ENCODE results near the gene DGKD. TPM values are rescaled to one million over a fixed set of nuclear protein-coding genes. Genes with fewer than 3 reads are reported as not detected.

Gene DGKD
- total and polyA plus RNA-seq, 12 donors: 6.8 to 43.8 (median 16.5) TPM

DNA sequence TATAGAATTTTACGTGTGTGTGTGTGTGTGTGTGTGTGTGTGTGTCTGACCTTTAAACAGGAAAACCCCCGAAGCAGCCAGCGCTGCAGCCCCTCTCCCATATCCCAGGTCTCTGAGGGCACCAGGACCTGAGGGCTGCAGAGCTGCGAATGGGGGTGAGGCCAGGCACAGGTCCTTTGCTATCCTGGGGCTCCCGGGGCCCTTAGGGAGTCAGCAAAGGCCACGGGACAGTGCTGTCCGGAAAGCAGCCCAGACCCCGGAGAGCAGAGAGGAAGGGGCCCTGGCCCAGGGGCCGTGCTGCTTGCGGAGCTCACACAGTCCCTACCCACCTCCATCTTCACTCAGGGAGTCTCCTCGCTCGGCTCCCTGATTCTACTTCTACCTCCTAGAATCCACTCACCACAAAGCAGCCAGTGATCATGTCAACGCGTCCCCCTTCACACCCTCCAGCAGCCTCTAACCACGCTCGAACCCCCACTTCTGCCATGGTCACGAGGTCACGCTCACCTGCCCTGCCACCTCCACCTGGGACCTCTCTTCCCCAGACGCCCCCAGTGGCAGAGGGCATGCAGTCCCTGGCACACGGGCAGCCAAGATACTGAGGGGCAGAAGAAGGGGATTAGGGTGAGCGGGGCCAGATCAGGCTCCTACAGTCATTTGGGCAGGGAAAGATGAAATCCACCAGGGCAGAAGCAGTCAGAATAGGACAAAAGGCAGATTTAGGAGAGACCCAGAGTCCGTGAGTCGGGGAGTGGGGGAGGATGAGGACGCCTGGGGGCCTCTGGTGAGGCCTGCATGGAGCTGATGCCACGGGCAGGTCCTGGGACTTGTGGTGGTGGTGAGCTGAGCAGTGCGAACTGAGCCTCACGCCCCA, 125.6 kb downstream of the DGKD start:
- no peak overlapping the region for H3K4me3 ChIP-seq
- H3K9me3 ChIP-seq (replicated peaks in 1 of 3): no peaks in the 10 kb centered on the region
- no peak overlapping the region for H3K27ac ChIP-seq
- WGBS, 4 donors: 90 to 95% (median 95%) methylated on average over 18 to 27 of the region's 27 CpGs
- H3K27me3 ChIP-seq: no peaks in the 10 kb centered on the region
- H3K4me1 ChIP-seq (replicated peaks in 1 of 2): no peaks in the 10 kb centered on the region
- peaks cover 0 to 76% of the 10 kb centered on the region in 2 donors for H3K36me3 ChIP-seq (replicated peaks in 1 of 2)
- no peak for TF ChIP-seq POLR2A (IDR thresholded peaks at IDR 0.05)
- TF ChIP-seq, protein P1, sequence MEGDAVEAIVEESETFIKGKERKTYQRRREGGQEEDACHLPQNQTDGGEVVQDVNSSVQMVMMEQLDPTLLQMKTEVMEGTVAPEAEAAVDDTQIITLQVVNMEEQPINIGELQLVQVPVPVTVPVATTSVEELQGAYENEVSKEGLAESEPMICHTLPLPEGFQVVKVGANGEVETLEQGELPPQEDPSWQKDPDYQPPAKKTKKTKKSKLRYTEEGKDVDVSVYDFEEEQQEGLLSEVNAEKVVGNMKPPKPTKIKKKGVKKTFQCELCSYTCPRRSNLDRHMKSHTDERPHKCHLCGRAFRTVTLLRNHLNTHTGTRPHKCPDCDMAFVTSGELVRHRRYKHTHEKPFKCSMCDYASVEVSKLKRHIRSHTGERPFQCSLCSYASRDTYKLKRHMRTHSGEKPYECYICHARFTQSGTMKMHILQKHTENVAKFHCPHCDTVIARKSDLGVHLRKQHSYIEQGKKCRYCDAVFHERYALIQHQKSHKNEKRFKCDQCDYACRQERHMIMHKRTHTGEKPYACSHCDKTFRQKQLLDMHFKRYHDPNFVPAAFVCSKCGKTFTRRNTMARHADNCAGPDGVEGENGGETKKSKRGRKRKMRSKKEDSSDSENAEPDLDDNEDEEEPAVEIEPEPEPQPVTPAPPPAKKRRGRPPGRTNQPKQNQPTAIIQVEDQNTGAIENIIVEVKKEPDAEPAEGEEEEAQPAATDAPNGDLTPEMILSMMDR (IDR thresholded peaks at IDR 0.05): no peak
- intact Hi-C loops (cut with DNase I): no loop called here
- DNase-seq: peak in 2 of 7 donors; percentile 12 to 17

DNA sequence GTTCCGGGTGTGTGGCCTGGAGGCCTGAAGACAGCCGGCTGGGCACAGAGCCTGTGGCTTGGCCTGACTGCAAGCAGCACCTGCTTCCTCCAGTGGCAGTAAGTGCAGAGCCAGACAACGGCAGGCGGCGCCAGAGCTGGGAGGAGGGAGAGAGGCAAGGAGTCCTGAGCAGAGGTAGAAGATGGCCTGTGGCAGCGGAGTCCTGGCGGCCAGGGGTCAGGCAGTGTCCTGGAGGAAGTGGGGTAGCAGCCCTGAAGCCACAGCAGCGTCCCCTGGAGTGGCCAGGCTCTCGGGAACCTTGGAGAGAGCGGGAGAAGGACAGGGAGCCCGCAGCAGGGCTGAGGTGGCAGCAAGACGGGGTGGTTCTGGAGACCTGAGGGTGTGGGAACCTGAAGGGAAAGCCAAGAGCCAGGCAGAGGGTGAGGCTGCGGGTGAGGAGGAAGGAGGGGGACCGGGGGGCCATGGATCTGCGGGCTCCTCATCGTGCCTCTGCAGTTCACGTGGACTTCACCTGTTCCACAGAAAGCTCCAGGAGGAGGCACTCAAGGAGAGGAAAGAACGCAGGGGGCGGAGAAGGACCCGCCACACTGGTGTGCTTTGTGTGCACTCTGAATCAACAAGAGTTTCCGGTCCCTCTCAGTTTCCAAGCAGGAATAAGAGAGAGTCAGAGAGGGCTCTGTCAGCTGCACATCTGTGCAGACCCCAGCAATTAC, 126.4 kb downstream of the DGKD start:
- no peaks in the 10 kb centered on the region for H3K9me3 ChIP-seq (replicated peaks in 1 of 3)
- no peaks in the 10 kb centered on the region for H3K27me3 ChIP-seq
- H3K4me3 ChIP-seq: no peak overlapping the region
- H3K4me1 ChIP-seq (replicated peaks in 1 of 2): no peaks in the 10 kb centered on the region
- no peak overlapping the region for H3K27ac ChIP-seq
- WGBS, 4 donors: 91 to 93% (median 92%) methylated on average over 15 to 21 of the region's 21 CpGs
- no peak for TF ChIP-seq POLR2A (IDR thresholded peaks at IDR 0.05)
- intact Hi-C loops (cut with DNase I): no loop called here
- DNase-seq: peak in 3 of 7 donors; percentile 11 to 42 (median 16)
- peaks cover 0 to 84% of the 10 kb centered on the region in 2 donors for H3K36me3 ChIP-seq (replicated peaks in 1 of 2)

DNA sequence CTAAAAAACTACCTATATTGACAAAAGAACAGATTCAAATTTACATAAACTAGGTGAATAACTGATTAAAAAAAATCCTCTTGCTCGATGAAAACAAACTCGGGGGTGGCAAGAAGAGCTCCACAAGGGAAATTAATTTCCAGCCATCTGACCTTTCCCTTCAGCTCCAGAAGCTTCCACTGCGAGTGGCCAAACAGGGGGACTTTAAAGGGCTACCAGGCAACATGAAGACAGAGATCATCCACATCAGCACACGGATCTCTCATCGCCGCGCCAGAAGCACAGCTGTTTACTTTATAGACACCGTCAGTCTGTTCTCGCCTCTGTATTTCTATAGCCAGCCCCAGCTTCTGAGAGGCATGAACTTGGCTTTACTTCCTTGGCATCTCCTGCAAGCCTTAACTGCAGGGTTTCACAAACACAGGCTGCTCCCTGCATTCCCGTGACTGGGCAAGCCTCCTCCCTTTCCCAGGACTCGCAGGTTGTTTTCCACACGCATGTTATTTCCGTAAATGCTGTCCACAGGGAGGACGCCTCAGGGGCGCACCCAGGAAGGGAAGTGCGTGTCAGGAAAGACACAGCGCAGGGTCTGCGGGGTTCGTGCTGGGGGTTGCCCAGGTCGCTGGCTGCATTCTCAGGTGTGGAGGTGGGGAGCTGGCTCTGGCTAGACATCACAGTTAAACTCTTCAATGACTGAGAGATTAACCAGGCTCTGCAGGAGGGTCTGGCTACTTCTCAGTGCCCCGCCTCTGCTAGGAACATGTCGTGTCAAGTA, 127.3 kb downstream of the DGKD start:
- peak in 1 of 7 donors; percentile 36 for DNase-seq
- WGBS, 4 donors: 88 to 94% (median 89%) methylated on average over 17 to 22 of the region's 22 CpGs
- no peaks in the 10 kb centered on the region for H3K9me3 ChIP-seq (replicated peaks in 1 of 3)
- no peak for TF ChIP-seq POLR2A (IDR thresholded peaks at IDR 0.05)
- TF ChIP-seq, protein P1 (IDR thresholded peaks at IDR 0.05): no peak
- no peak overlapping the region for H3K27ac ChIP-seq
- H3K4me1 ChIP-seq (replicated peaks in 1 of 2): peaks cover 7 to 8% of the 10 kb centered on the region in 2 donors
- H3K4me3 ChIP-seq: no peak overlapping the region
- intact Hi-C loops (cut with DNase I): no loop called here
- H3K27me3 ChIP-seq: no peaks in the 10 kb centered on the region
- peaks cover 0 to 77% of the 10 kb centered on the region in 2 donors for H3K36me3 ChIP-seq (replicated peaks in 1 of 2)

DNA sequence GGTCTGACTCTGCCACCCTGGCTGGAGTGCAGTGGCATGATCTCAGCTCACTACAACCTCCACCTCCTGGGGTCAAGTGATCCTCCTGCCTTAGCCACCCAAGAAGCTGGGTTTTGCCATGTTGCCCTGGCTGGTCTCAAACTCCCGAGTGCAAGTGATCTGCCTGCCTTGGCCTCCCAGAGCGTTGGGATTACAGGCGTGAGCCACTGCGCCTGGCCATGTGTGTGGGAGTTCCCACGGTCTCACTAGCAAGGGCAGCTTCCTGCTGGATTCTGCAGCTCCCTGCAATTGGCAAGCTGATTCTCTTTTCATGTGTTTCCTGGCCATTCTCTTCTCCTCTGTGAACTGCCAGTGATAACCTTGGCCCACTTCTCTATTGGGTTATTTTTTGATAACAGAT, 128.3 kb downstream of the DGKD start:
- no peak overlapping the region for H3K27ac ChIP-seq
- TF ChIP-seq, protein P1 (IDR thresholded peaks at IDR 0.05): no peak
- no peak for TF ChIP-seq POLR2A (IDR thresholded peaks at IDR 0.05)
- H3K9me3 ChIP-seq (replicated peaks in 1 of 3): no peaks in the 10 kb centered on the region
- peaks cover 9 to 17% of the 10 kb centered on the region in 2 donors for H3K4me1 ChIP-seq (replicated peaks in 1 of 2)
- 70 to 96% (median 91%) methylated on average over 4 to 5 of the region's 5 CpGs for WGBS, 4 donors
- no peaks in the 10 kb centered on the region for H3K27me3 ChIP-seq
- peak in 1 of 7 donors; percentile 40 for DNase-seq
- no peak overlapping the region for H3K4me3 ChIP-seq
- intact Hi-C loops (cut with DNase I): no loop called here
- peaks cover 0 to 67% of the 10 kb centered on the region in 2 donors for H3K36me3 ChIP-seq (replicated peaks in 1 of 2)
